Measurements from ENCODE around the gene TTC28.

DNA sequence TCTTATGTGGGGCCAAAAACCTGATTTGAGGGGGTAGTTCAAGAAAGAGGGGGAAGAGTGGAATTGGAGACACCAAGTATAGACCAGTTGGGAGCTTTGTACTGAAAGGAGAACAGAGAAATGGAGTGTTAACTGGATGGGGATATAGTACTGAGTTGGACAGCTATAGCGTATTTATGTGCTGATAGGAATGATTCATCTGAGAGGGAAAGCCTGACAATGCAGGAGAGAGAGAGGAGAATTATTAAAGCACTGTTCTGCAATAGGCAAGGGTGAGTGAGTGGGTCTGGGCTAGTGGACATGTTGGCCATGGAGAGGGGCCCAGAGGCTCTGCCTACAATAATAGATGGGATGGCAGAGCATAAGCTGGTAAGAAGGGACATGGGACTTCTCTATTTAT lies 707.7 kb downstream of the TTC28 start:
- TF ChIP-seq YY1 (IDR thresholded peaks at IDR 0.05; ENCODE audit: insufficient read depth, insufficient read length) (no peak), ZNF274 (IDR thresholded peaks at IDR 0.05; ENCODE audit: low read depth, low read length) (no peak), SUZ12 (IDR thresholded peaks at IDR 0.05; ENCODE audit: extremely low read depth, insufficient read depth, insufficient read length) (no peak)
